Motor neuron (in vitro differentiated cells): ENCODE measurements around the gene CACNA2D2. TPM values are rescaled to one million over a fixed set of nuclear protein-coding genes. Genes with fewer than 3 reads are reported as not detected.

Experiments used
- ATAC-seq, 8 experiments: fragments of 200-7000 bp; cut with Tn5 transposase; replicated peaks in 6 of 8; 2 replicates each; pipeline ENCODE4 v1.8.0; 2021; ENCODE audit warnings: mild to moderate bottlenecking in 8 of 8, moderate library complexity in 8 of 8
- H3K27ac ChIP-seq, 2 donors: fragments of 250-450 bp; sonication (Bioruptor Pico); 2 replicates each; pipeline ENCODE4 v1.9.0; 2021; ENCODE audit warnings: antibody characterized with exemption in 2 of 2, mild to moderate bottlenecking in 2 of 2, moderate library complexity in 1 of 2
- H3K4me1 ChIP-seq, 2 donors: fragments of 250-450 bp; sonication (Bioruptor Pico); replicated peaks in 1 of 2; 2 replicates each; pipeline ENCODE4 v1.6.1; 2021; ENCODE audit warnings: antibody characterized with exemption in 2 of 2, mild to moderate bottlenecking in 2 of 2, moderate library complexity in 1 of 2
- H3K4me3 ChIP-seq, 5 donors: fragments of 250-450 bp; sonication (Bioruptor Pico); 2 replicates each; pipeline ENCODE4 v1.9.0; 2021; ENCODE audit warnings: antibody characterized with exemption in 5 of 5, mild to moderate bottlenecking in 5 of 5, moderate library complexity in 4 of 5
- WGBS, 10 experiments: fragments of 450-650 bp; shearing (Covaris generic); methylation state at CpG; one replicate each; pipeline ENCODE4 v1.0.0; 2022; 5-methylcytosine and 5-hydroxymethylcytosine counted together
- in situ Hi-C, 9 experiments: fragments of 400-800 bp; cut with MboI; loops; one replicate each; pipeline ENCODE4 v1.15.0; 2021; ENCODE audit warnings: low sequenced_read_pairs in 9 of 9, low pct_unique_long_range_greater_than_20kb in 2 of 9; ENCODE audit not compliant: unreplicated experiment in 9 of 9
- total RNA-seq, 8 experiments: library from RNA; unstranded; fragments of 300-600 nt; gene quantifications; 2 replicates each; pipeline versions ENCODE4 v1.2.3 to v1.2.4, GENCODE V29; 2022

The CACNA2D2 gene
- total RNA-seq, 8 experiments from 2014 or later: 1.7 to 8.5 (median 7.2) TPM

DNA sequence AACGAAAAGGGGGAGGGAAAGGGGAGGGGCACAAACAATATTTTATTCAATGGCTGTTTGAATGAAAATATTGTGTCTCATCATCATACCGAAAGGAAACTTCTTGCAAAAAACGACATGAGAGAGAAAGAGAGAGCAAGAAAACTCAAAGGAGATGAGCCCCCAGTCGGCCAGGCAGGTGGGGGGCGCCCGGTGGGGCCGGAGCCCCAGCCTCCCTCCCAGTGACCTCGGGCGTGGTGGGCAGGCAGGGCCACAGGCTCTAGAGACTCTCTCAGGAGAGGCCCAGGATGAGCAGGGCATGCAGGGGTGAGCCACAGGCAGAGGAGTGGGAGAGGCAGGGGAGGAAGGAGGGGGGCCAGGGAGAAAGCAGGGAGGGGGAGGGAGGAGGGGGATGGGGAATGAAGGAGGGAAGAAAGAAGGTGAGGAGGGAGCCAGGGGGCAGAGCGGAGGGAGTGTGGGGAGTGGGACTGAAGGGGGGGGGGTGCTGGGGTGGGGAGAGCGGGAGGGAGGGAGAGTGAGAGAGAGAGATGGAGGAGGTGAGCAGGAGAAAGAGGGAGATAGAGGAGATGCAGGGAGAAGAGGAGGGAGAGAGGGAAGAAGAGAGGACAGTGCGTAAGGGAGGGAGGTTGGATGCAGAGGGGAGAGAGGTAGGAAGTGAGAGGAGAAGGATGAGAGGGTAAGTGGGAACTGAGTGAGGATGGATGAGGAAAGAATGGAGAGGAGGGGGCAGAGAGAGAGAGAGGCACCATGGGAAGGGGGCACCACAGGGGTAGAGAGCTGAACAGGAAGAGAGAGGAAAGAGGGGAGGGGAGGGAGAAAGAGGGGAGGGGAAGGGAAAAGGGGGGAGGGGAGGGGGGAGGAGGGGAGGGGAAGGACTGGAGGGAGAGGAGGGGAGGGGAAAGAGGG, 130.0 kb downstream of the CACNA2D2 start:
- peak in 5 of 8 experiments; percentile 66 to 83 (median 79) for ATAC-seq
- in situ Hi-C loops: no loop called here
- H3K4me3 ChIP-seq: no peak overlapping the region
- 10 to 80% (median 55%) methylated on average over 1 to 7 of the region's 12 CpGs; no CpG with 5 or more reads in 6 of the 10 experiments for WGBS, 10 experiments
- peak overlapping the region; percentile 65 to 82 for H3K27ac ChIP-seq
- peaks cover 49 to 53% of the 10 kb centered on the region in 2 donors for H3K4me1 ChIP-seq

- in situ Hi-C loops: no loop called here
Measured at GRCh38 chr3:50372349-50372748, 131.1 kb downstream of the CACNA2D2 start.

GRCh38 chr3:50371133-50371685, 132.2 kb downstream of the CACNA2D2 start:
- WGBS, 10 experiments: 80 to 100% methylated on average over 1 to 3 of the region's 3 CpGs; no CpG with 5 or more reads in 8 of the 10 experiments
- peak overlapping the region in 1 of 2 donors; percentile 37 for H3K27ac ChIP-seq
- H3K4me1 ChIP-seq: peaks cover 48 to 49% of the 10 kb centered on the region in 2 donors
- no peak overlapping the region for H3K4me3 ChIP-seq
- in situ Hi-C loops: no loop called here
- no peak for ATAC-seq

More at GRCh38 chr3:50372349-50372748, 131.1 kb downstream of the CACNA2D2 start:
- Histone ChIP-seq H3K27ac (peak overlapping the region; percentile 65 to 82), H3K4me1 (peaks cover 49 to 51% of the 10 kb centered on the region in 2 donors), H3K4me3 (no peak overlapping the region)
- peak in 7 of 8 experiments; percentile 18 to 56 (median 38) for ATAC-seq
- WGBS, 10 experiments: 20 to 64% (median 40%) methylated on average over 1 to 3 of the region's 8 CpGs; no CpG with 5 or more reads in 7 of the 10 experiments

GRCh38 chr3:50370594-50370993, 132.8 kb downstream of the CACNA2D2 start:
- peaks cover 46 to 50% of the 10 kb centered on the region in 2 donors for H3K4me1 ChIP-seq
- 14 to 60% (median 40%) methylated on average over 4 to 7 of the region's 14 CpGs; no CpG with 5 or more reads in 5 of the 10 experiments for WGBS, 10 experiments
- peak overlapping the region in 1 of 2 donors; percentile 37 for H3K27ac ChIP-seq
- H3K4me3 ChIP-seq: no peak overlapping the region
- in situ Hi-C loops: no loop called here
- ATAC-seq: peak in 3 of 8 experiments; percentile 42 to 68 (median 42)

DNA sequence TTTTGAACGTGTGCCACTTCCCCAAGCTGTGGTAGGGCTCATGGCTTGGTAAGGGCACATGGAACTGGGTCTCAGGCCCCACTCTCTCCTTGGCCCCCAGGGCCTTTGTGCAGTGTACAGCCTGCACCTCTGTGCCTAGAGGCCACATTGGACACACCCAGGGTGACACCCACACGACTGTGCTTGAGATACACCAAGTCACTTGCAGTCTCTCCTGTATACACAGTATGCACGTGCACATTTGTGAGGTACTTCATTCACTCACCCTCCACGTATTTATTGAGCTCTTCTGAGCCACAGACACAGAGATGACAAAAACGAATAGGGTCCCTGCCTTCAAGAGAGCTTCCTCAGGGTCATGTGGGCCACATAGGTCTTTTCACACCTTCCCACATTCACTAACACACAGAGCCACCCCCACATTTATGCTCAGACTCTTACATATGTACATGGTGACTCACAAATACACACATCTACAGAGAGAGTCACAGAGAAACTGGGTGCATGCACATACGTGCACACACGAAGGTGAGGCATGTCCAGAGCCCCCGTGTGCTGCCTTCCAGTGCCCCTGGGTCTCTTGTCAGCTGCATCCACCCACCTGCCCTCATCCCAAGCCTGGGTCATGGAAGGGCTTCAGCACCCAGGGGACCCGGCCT, 134.3 kb downstream of the CACNA2D2 start:
- ATAC-seq: peak in 2 of 8 experiments; percentile 5 to 13
- in situ Hi-C loops: no loop called here
- Histone ChIP-seq H3K4me3 (no peak overlapping the region), H3K27ac (no peak overlapping the region), H3K4me1 (peaks cover 37 to 44% of the 10 kb centered on the region in 2 donors)
- WGBS, 10 experiments: 20 to 60% (median 44%) methylated on average over 1 to 4 of the region's 9 CpGs; no CpG with 5 or more reads in 6 of the 10 experiments

DNA sequence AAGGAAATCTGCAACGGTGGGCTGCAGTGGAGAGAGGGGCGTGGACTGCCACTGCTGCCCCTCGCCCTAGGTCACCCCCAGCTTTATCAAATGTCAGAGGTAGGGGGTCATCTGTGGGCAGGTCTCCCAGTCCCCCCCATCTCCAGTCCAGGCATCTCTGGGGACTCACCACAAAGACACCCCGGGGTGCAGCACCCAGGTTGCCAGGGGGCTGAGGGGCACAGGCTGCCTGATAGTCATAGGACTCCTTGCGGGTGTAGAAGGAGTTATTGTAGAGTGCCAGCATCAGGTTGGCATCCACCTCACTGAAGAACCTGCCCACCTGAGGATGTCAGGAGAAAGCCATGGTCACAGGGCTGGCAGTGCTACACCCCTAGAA, 137.6 kb downstream of the CACNA2D2 start:
- no peak for ATAC-seq
- in situ Hi-C loops: no loop called here
- 80 to 100% (median 100%) methylated on average over 1 to 2 of the region's 5 CpGs; no CpG with 5 or more reads in 7 of the 10 experiments for WGBS, 10 experiments
- H3K4me3 ChIP-seq: no peak overlapping the region
- peak overlapping the region in 1 of 2 donors; percentile 71 for H3K27ac ChIP-seq
- peaks cover 11 to 19% of the 10 kb centered on the region in 2 donors for H3K4me1 ChIP-seq

DNA sequence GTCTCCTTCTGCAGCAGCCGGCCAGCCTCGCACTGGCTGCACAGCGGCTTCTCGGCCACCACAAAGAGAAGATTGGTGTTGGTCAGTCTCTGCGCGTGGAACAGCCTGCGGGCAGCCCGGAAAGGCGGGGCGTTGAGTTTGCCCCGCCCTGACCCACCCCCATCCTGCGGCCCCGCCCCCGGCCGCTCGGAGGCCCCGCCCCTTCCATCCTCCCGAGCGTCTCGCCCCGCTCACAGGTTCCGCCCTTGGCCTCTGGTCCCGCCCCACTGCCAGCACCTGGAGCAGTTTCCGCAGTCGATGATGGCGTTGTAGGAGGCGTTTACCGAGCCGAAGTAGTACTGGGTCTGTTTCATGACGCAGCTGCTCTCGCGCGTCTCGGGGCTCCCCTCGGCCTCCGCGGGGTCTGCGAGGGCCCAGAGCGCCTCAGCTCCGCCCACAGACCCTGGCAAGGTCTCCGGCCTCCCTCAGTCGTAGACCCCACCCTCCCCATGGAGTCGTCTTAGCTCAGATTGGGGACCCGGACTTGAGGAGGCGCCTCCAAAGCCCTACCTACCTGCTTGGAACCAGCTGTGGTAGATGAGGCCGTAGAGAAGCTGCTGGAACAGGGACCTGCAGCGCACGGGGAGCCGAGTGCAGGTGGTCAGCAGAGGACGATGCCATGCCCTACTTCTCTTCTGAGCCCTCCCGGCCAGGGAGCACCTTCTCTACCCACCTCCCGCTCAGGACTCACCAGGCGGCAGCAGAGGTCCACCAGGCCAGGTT, 138.2 kb downstream of the CACNA2D2 start:
- Histone ChIP-seq H3K4me3 (peak overlapping the region; percentile 22 to 36 (median 30)), H3K4me1 (peaks cover 7 to 14% of the 10 kb centered on the region in 2 donors), H3K27ac (peak overlapping the region; percentile 54 to 71)
- in situ Hi-C loops: no loop called here
- WGBS, 10 experiments: 30 to 65% methylated on average over 3 to 4 of the region's 53 CpGs; no CpG with 5 or more reads in 8 of the 10 experiments
- peak; percentile 78 to 88 (median 82) for ATAC-seq

GRCh38 chr3:50364573-50365079, 138.8 kb downstream of the CACNA2D2 start:
- Histone ChIP-seq H3K27ac (peak overlapping the region; percentile 54 to 67), H3K4me3 (peak overlapping the region; percentile 22 to 36 (median 30)), H3K4me1 (peaks cover 7 to 14% of the 10 kb centered on the region in 2 donors)
- peak in 7 of 8 experiments; percentile 60 to 73 (median 68) for ATAC-seq
- no CpG with 5 or more reads among the region's 48 CpGs for WGBS, 10 experiments
- in situ Hi-C loops: no loop called here

DNA sequence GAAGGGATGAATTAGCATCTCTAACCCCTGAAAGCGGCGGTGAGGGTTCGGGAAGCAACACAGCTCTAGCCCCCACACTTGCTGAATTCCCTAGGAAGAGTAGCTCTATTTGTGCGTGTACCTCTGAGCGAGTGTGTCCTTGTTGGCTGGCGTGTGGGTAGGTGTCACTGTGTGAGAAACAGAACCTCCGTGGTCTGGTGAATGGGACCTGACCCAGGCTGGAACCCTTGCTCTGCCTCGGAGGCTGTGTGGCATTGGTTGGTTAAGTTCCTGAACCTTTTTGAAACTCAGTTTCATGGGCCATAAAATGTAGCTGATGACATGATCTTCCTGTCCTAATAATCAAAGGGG, 143.7 kb downstream of the CACNA2D2 start:
- in situ Hi-C loops: no loop called here
- WGBS, 10 experiments: 0 to 40% (median 18%) methylated on average over 1 to 8 of the region's 8 CpGs; no CpG with 5 or more reads in 4 of the 10 experiments
- peak overlapping the region; percentile 21 to 81 (median 67) for H3K4me3 ChIP-seq
- peak in 3 of 8 experiments; percentile 1 to 5 (median 2) for ATAC-seq
- peaks cover 33 to 36% of the 10 kb centered on the region in 2 donors for H3K4me1 ChIP-seq
- no peak overlapping the region for H3K27ac ChIP-seq

DNA sequence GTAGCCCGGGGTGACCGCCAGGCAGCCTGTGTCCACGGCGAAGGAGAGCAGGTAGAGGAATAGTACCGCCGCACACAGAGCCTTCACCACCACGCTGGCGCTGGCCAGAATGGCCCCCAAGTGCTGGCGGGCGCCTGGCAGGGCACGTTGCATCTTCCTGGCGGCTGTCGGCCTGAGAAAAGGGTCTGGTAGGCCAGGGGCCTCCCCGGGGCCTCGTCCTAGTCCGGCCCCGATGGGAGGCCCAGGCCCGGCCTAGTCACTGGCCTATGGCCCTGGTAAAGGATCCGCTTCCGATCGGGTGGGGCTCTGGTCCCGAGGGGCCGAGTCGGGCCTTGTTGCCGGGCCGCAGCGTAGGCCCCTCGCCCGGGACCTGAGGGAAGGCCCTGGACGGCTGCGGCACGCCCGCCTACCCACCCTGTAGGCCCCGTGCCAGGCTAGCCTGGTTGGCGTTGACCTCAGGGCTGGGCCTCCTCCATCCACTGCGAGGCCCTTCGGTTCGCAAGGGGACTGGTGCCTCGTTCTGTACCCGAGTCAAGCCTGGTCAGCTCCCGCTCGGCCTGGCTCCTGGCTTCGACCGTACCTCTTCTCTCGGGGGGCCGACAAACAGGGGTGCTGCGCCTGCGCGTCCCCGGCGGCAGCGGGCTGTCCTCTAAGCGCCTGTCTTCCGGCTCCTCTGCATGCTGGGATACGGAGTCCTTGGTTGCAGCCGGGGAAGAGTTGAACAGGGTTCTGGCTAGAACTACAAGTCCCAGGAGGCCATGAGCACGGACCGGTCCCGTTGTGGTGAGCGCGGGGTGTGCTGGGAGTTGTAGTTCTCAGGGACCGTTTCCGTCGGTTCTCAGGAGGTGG, 144.3 kb downstream of the CACNA2D2 start, which contains the start of gene TMEM115:
Gene TMEM115 (minus strand): TSS at position 611 of the 849 bp plus-strand sequence. CDS start 458 bp downstream, at position 153.
- Histone ChIP-seq H3K27ac (peak within 1 kb of the TSS; percentile 76 to 79), H3K4me3 (peak within 1 kb of the TSS; percentile 62 to 81 (median 67)), H3K4me1 (peaks cover 27 to 32% of the 10 kb centered on the region in 2 donors)
- in situ Hi-C loops: no loop called here
- peak; percentile 95 to 99 (median 98) for ATAC-seq
- 0 to 43% (median 1%) methylated on average over 3 to 26 of the region's 64 CpGs; no CpG with 5 or more reads in 3 of the 10 experiments for WGBS, 10 experiments

GRCh38 chr3:50358355-50358910, 145.0 kb downstream of the CACNA2D2 start:
- Histone ChIP-seq H3K4me1 (peaks cover 26 to 30% of the 10 kb centered on the region in 2 donors), H3K27ac (peak overlapping the region; percentile 76 to 79), H3K4me3 (peak overlapping the region; percentile 62 to 81 (median 67))
- in situ Hi-C loops: no loop called here
- WGBS, 10 experiments: 0 to 67% (median 17%) methylated on average over 1 to 6 of the region's 24 CpGs; no CpG with 5 or more reads in 5 of the 10 experiments
- no peak for ATAC-seq
